Erythroblast (primary cell): ENCODE measurements around the gene AMBRA1.

ENCODE experiments used
- GATA1 ChIP-seq: IDR thresholded peaks from 2 replicates; pipeline ENCODE4 v1.6.1; 2011; ENCODE audit warnings: low read depth, mild to moderate bottlenecking, control low read depth, low read length, moderate library complexity
- POLR2A ChIP-seq: IDR thresholded peaks from 2 replicates; pipeline ENCODE4 v1.6.1; 2011; ENCODE audit warnings: mild to moderate bottlenecking, low read length

GRCh38 chr11:46490666-46491065 is 103.2 kb downstream of the AMBRA1 start:
- no peak for TF ChIP-seq POLR2A
- no peak for TF ChIP-seq GATA1
